ENCODE measurements around the gene RPL18.

DNA sequence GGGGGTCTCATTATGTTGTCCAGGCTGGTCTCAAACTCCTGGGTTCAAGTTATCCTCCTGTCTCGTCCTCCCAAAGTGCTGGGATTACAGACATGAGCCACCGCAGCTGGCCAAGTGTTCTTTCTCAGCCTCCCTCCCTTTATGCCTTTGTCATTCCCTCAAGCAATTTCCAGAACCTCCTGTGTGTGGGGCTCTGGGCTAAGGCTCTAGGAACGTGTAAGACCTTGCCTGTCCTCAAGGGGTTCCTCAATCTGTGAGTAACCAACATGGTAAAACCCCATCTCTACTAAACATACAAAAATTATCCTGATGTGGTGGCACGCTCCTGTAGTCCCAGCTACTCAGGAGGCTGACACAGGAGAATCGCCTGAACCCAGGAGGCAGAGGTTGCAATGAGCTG lies 28.0 kb downstream of the RPL18 start:
- TF ChIP-seq, protein P1, sequence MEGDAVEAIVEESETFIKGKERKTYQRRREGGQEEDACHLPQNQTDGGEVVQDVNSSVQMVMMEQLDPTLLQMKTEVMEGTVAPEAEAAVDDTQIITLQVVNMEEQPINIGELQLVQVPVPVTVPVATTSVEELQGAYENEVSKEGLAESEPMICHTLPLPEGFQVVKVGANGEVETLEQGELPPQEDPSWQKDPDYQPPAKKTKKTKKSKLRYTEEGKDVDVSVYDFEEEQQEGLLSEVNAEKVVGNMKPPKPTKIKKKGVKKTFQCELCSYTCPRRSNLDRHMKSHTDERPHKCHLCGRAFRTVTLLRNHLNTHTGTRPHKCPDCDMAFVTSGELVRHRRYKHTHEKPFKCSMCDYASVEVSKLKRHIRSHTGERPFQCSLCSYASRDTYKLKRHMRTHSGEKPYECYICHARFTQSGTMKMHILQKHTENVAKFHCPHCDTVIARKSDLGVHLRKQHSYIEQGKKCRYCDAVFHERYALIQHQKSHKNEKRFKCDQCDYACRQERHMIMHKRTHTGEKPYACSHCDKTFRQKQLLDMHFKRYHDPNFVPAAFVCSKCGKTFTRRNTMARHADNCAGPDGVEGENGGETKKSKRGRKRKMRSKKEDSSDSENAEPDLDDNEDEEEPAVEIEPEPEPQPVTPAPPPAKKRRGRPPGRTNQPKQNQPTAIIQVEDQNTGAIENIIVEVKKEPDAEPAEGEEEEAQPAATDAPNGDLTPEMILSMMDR (conservative IDR thresholded peaks at IDR 0.05; ENCODE audit: low read depth in 2 of 2) = peak; percentile 44 to 49
- TF ChIP-seq EZH2 (IDR thresholded peaks at IDR 0.05; ENCODE audit: low read depth, unreplicated experiment) (no peak), POLR2AphosphoS5 (IDR thresholded peaks at IDR 0.05; ENCODE audit: low read depth) (no peak), EZH2phosphoT487 (IDR thresholded peaks at IDR 0.05; ENCODE audit: unreplicated experiment) (no peak), CREB1 (CRISPR knock-in tag; IDR thresholded peaks at IDR 0.05; ENCODE audit: low read depth) (no peak), NANOG (IDR thresholded peaks at IDR 0.05; ENCODE audit: borderline replicate concordance) (no peak), ZNF114 (CRISPR knock-in tag; IDR thresholded peaks at IDR 0.05) (no peak), JUNB (IDR thresholded peaks at IDR 0.05; ENCODE audit: unreplicated experiment) (no peak), ZNF331 (CRISPR knock-in tag; IDR thresholded peaks at IDR 0.05; ENCODE audit: low read depth) (no peak), STAT1 (IDR thresholded peaks at IDR 0.05; ENCODE audit: unreplicated experiment) (no peak)
- TF ChIP-seq, protein P2, sequence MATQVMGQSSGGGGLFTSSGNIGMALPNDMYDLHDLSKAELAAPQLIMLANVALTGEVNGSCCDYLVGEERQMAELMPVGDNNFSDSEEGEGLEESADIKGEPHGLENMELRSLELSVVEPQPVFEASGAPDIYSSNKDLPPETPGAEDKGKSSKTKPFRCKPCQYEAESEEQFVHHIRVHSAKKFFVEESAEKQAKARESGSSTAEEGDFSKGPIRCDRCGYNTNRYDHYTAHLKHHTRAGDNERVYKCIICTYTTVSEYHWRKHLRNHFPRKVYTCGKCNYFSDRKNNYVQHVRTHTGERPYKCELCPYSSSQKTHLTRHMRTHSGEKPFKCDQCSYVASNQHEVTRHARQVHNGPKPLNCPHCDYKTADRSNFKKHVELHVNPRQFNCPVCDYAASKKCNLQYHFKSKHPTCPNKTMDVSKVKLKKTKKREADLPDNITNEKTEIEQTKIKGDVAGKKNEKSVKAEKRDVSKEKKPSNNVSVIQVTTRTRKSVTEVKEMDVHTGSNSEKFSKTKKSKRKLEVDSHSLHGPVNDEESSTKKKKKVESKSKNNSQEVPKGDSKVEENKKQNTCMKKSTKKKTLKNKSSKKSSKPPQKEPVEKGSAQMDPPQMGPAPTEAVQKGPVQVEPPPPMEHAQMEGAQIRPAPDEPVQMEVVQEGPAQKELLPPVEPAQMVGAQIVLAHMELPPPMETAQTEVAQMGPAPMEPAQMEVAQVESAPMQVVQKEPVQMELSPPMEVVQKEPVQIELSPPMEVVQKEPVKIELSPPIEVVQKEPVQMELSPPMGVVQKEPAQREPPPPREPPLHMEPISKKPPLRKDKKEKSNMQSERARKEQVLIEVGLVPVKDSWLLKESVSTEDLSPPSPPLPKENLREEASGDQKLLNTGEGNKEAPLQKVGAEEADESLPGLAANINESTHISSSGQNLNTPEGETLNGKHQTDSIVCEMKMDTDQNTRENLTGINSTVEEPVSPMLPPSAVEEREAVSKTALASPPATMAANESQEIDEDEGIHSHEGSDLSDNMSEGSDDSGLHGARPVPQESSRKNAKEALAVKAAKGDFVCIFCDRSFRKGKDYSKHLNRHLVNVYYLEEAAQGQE (IDR thresholded peaks at IDR 0.05; ENCODE audit: unreplicated experiment) = no peak
- TF ChIP-seq, protein P3, sequence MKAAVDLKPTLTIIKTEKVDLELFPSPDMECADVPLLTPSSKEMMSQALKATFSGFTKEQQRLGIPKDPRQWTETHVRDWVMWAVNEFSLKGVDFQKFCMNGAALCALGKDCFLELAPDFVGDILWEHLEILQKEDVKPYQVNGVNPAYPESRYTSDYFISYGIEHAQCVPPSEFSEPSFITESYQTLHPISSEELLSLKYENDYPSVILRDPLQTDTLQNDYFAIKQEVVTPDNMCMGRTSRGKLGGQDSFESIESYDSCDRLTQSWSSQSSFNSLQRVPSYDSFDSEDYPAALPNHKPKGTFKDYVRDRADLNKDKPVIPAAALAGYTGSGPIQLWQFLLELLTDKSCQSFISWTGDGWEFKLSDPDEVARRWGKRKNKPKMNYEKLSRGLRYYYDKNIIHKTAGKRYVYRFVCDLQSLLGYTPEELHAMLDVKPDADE (IDR thresholded peaks at IDR 0.05) = no peak
- TF ChIP-seq, protein P4, sequence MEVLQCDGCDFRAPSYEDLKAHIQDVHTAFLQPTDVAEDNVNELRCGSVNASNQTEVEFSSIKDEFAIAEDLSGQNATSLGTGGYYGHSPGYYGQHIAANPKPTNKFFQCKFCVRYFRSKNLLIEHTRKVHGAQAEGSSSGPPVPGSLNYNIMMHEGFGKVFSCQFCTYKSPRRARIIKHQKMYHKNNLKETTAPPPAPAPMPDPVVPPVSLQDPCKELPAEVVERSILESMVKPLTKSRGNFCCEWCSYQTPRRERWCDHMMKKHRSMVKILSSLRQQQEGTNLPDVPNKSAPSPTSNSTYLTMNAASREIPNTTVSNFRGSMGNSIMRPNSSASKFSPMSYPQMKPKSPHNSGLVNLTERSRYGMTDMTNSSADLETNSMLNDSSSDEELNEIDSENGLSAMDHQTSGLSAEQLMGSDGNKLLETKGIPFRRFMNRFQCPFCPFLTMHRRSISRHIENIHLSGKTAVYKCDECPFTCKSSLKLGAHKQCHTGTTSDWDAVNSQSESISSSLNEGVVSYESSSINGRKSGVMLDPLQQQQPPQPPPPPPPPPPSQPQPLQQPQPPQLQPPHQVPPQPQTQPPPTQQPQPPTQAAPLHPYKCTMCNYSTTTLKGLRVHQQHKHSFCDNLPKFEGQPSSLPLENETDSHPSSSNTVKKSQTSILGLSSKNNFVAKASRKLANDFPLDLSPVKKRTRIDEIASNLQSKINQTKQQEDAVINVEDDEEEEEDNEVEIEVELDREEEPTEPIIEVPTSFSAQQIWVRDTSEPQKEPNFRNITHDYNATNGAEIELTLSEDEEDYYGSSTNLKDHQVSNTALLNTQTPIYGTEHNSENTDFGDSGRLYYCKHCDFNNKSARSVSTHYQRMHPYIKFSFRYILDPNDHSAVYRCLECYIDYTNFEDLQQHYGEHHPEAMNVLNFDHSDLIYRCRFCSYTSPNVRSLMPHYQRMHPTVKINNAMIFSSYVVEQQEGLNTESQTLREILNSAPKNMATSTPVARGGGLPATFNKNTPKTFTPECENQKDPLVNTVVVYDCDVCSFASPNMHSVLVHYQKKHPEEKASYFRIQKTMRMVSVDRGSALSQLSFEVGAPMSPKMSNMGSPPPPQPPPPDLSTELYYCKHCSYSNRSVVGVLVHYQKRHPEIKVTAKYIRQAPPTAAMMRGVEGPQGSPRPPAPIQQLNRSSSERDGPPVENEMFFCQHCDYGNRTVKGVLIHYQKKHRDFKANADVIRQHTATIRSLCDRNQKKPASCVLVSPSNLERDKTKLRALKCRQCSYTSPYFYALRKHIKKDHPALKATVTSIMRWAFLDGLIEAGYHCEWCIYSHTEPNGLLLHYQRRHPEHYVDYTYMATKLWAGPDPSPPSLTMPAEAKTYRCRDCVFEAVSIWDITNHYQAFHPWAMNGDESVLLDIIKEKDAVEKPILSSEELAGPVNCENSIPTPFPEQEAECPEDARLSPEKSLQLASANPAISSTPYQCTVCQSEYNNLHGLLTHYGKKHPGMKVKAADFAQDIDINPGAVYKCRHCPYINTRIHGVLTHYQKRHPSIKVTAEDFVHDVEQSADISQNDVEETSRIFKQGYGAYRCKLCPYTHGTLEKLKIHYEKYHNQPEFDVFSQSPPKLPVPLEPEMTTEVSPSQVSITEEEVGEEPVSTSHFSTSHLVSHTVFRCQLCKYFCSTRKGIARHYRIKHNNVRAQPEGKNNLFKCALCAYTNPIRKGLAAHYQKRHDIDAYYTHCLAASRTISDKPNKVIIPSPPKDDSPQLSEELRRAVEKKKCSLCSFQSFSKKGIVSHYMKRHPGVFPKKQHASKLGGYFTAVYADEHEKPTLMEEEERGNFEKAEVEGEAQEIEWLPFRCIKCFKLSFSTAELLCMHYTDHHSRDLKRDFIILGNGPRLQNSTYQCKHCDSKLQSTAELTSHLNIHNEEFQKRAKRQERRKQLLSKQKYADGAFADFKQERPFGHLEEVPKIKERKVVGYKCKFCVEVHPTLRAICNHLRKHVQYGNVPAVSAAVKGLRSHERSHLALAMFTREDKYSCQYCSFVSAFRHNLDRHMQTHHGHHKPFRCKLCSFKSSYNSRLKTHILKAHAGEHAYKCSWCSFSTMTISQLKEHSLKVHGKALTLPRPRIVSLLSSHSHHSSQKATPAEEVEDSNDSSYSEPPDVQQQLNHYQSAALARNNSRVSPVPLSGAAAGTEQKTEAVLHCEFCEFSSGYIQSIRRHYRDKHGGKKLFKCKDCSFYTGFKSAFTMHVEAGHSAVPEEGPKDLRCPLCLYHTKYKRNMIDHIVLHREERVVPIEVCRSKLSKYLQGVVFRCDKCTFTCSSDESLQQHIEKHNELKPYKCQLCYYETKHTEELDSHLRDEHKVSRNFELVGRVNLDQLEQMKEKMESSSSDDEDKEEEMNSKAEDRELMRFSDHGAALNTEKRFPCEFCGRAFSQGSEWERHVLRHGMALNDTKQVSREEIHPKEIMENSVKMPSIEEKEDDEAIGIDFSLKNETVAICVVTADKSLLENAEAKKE (CRISPR knock-in tag; IDR thresholded peaks at IDR 0.05) = no peak
